Sigmoid colon (tissue), 7 donors: ENCODE data around the gene ATP2B2. TPM values are rescaled to one million over a fixed set of nuclear protein-coding genes. Genes with fewer than 3 reads are reported as not detected.
A peak's percentile ranks its signal among the peaks of the same experiment; 100 is the strongest.

Experiments used
- DNase-seq: peaks from one replicate; pipeline ENCODE4 v3.0.0-alpha.2; 2019
- H3K27ac ChIP-seq, 4 donors: fragments of 200-600 bp; sonication (generic); one replicate each; pipeline ENCODE4 v1.5.1; 2016 to 2019; ENCODE audit warnings: mild to moderate bottlenecking in 1 of 4
- H3K27me3 ChIP-seq, 3 donors: fragments of 200-600 bp; sonication (generic); one replicate each; pipeline ENCODE4 v1.5.1; 2019; ENCODE audit warnings: mild to moderate bottlenecking in 1 of 3
- H3K36me3 ChIP-seq, 4 donors: fragments of 200-600 bp; sonication (generic); one replicate each; pipeline ENCODE4 v1.5.1; 2016 to 2019
- H3K4me1 ChIP-seq, 4 donors: fragments of 200-600 bp; sonication (generic); one replicate each; pipeline ENCODE4 v1.5.1; 2017 to 2019
- H3K4me3 ChIP-seq, 4 donors: fragments of 200-600 bp; sonication (generic); one replicate each; pipeline ENCODE4 v1.5.1; 2017 to 2019; ENCODE audit warnings: mild to moderate bottlenecking in 2 of 4, moderate library complexity in 1 of 4
- H3K9me3 ChIP-seq, 4 donors: fragments of 200-600 bp in 3 of 4; sonication (generic) in 3 of 4; one replicate each; pipeline versions ENCODE4 v1.5.1 to v1.6.1; 2013 to 2019
- CTCF ChIP-seq, 4 experiments: fragments of 450-650 bp in 3 of 4; fragments of 200-600 bp in 1 of 4; IDR thresholded peaks; one replicate each; pipeline ENCODE4 v1.5.1; 2016 to 2019; ENCODE audit warnings: antibody characterized with exemption in 4 of 4, mild to moderate bottlenecking in 3 of 4, moderate library complexity in 2 of 4
- EP300 ChIP-seq, 4 donors: sonication (generic); formaldehyde crosslinking; IDR thresholded peaks; one replicate each; pipeline ENCODE4 v1.6.1; 2017; ENCODE audit warnings: antibody characterized with exemption in 4 of 4
- POLR2A ChIP-seq, 2 donors: fragments of 450-650 bp; IDR thresholded peaks; one replicate each; pipeline ENCODE4 v1.6.1; 2016; ENCODE audit warnings: antibody characterized with exemption in 2 of 2, mild to moderate bottlenecking in 2 of 2, moderate library complexity in 2 of 2
- POLR2AphosphoS5 ChIP-seq, 4 donors: sonication (generic); formaldehyde crosslinking; IDR thresholded peaks; one replicate each; pipeline ENCODE4 v1.6.1; 2017; ENCODE audit warnings: antibody characterized with exemption in 4 of 4
- WGBS, 2 donors: extraction: QIAGEN DNeasy Blood & Tissue Kit; methylation state at CpG; one replicate each; pipeline ENCODE4 v1.1.7; 2013; 5-methylcytosine and 5-hydroxymethylcytosine counted together
- intact Hi-C: fragments of 100-400 bp; cut with DNase I; formaldehyde crosslinking; loops from one replicate; pipeline ENCODE4 v1.15.1; 2023
- polyA plus RNA-seq, 3 donors: library from polyadenylated mRNA; stranded (reverse); fragments of 200-250 nt; gene quantifications; one replicate each; pipeline ENCODE4 v1.2.3, GENCODE V29; 2013
- total RNA-seq, 4 donors: library from RNA; depleted of rRNA; stranded (reverse); fragments of >200 nt; gene quantifications; one replicate each; pipeline ENCODE4 v1.1.0, GENCODE V29; 2016
- donor health status: healthy with polysubstance abuse.
- donor health status: Bipolar disorder and iron deficiency.
- donor health status: healthy.

ATP2B2 gene
- total and polyA plus RNA-seq, 7 donors, result under 0.01 to 0.83 (median 0.23) TPM; not detected in 3

GRCh38 chr3:10319804-10320203, 185.6 kb downstream of the ATP2B2 start:
- no peaks in the 10 kb centered on the region for H3K27me3 ChIP-seq
- peak overlapping the region in 2 of 4 donors; percentile 85 to 86 for H3K27ac ChIP-seq
- H3K9me3 ChIP-seq, result no peaks in the 10 kb centered on the region
- peaks cover 0 to 26% (median 21%) of the 10 kb centered on the region in 4 donors for H3K4me1 ChIP-seq
- peaks cover 7 to 39% (median 24%) of the 10 kb centered on the region in 4 donors for H3K36me3 ChIP-seq
- TF ChIP-seq POLR2A (IDR thresholded peaks at IDR 0.05), result no peak
- no peak for TF ChIP-seq POLR2AphosphoS5 (IDR thresholded peaks at IDR 0.05)
- TF ChIP-seq EP300 (IDR thresholded peaks at IDR 0.05), result no peak
- TF ChIP-seq CTCF (IDR thresholded peaks at IDR 0.05), result no peak
- 17 to 20% methylated on average over 3 of the region's 3 CpGs for WGBS, 2 donors
- DNase-seq, result no peak
- H3K4me3 ChIP-seq, result peak overlapping the region; percentile 85 to 92 (median 89)
- intact Hi-C loops, result loop anchor here (5.0 kb wide), 1 partner anchor 73 kb away; the partner anchor contains the start of gene TATDN2

DNA sequence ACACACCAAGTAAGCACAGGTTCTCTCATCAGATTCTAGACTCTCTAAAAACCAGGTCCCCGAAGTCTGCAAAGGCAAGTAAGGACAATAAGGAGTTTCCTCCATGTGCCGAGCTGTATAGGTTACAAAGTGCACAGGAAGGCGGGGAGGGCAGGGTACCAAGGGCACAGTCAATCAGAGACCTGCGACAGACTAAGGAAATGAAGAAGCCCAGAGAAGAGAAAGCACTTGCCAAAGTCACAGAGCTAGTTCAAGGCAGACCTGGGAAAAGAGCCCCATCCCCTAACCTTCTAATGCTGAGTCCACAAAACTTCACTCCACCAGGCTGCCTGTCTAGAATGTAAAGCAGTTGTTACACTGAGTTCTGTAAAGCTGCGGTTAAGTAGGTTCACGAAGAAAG, 186.1 kb downstream of the ATP2B2 start:
- no peak overlapping the region for H3K27ac ChIP-seq
- DNase-seq, result no peak
- TF ChIP-seq POLR2AphosphoS5 (IDR thresholded peaks at IDR 0.05) (no peak), EP300 (IDR thresholded peaks at IDR 0.05) (no peak), POLR2A (IDR thresholded peaks at IDR 0.05) (no peak), CTCF (IDR thresholded peaks at IDR 0.05) (no peak)
- no peaks in the 10 kb centered on the region for H3K9me3 ChIP-seq
- intact Hi-C loops, result no loop called here
- H3K4me3 ChIP-seq, result peak overlapping the region in 1 of 4 donors; percentile 85
- H3K27me3 ChIP-seq, result no peaks in the 10 kb centered on the region
- H3K36me3 ChIP-seq, result peaks cover 9 to 45% (median 27%) of the 10 kb centered on the region in 4 donors
- H3K4me1 ChIP-seq, result peaks cover 0 to 26% (median 21%) of the 10 kb centered on the region in 4 donors
- WGBS, 2 donors, result 41 to 69% methylated on average over 6 of the region's 6 CpGs

DNA sequence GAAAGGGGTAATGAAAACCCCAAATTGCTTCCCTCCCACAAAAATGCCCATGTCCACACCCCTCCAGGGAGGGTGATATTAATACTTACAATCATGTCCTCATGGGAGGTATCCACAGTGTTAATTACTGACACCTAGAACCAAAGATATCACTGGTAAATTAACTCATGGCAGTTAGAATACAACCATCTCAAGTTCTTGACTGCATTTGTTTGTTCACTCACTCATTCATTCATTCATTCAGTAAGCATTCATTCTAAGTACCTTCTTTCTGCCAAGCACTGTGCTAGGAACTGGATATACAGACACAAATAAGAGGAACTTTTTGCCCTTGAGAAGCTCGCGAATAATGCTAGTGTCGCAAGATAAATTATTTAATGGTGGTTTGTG, 187.4 kb downstream of the ATP2B2 start:
- Histone ChIP-seq H3K9me3 (no peaks in the 10 kb centered on the region), H3K27me3 (no peaks in the 10 kb centered on the region), H3K36me3 (peaks cover 9 to 58% (median 32%) of the 10 kb centered on the region in 4 donors), H3K27ac (no peak overlapping the region), H3K4me3 (no peak overlapping the region), H3K4me1 (peaks cover 0 to 26% (median 21%) of the 10 kb centered on the region in 4 donors)
- 97% methylated on average over 3 of the region's 3 CpGs for WGBS, 2 donors
- TF ChIP-seq CTCF (IDR thresholded peaks at IDR 0.05) (no peak), POLR2AphosphoS5 (IDR thresholded peaks at IDR 0.05) (no peak), EP300 (IDR thresholded peaks at IDR 0.05) (no peak), POLR2A (IDR thresholded peaks at IDR 0.05) (no peak)
- DNase-seq, result no peak
- intact Hi-C loops, result no loop called here

- Histone ChIP-seq H3K4me3 (no peak overlapping the region), H3K36me3 (peaks cover 12 to 63% (median 36%) of the 10 kb centered on the region in 4 donors), H3K9me3 (no peaks in the 10 kb centered on the region), H3K4me1 (peaks cover 0 to 26% (median 21%) of the 10 kb centered on the region in 4 donors), H3K27me3 (no peaks in the 10 kb centered on the region), H3K27ac (no peak overlapping the region)
- intact Hi-C loops, result no loop called here
- TF ChIP-seq CTCF (IDR thresholded peaks at IDR 0.05), result no peak
- DNase-seq, result no peak
- 90 to 91% methylated on average over 4 of the region's 4 CpGs for WGBS, 2 donors
Measured at GRCh38 chr3:10317311-10317960, 187.9 kb downstream of the ATP2B2 start.
